ENCODE results near the gene RCCD1.
"Not testable (repeated sequence)": the region's sequence is repeated elsewhere in the genome, so short reads cannot be mapped to it uniquely, and the experiment has no call there.

Gene RCCD1

GRCh38 chr15:90954712-90955623 is at the start of gene RCCD1:
Gene RCCD1 (plus strand): TSS chr15:90954884. CDS start chr15:90956735, 1,851 bp downstream.
- DNase-seq (ENCODE audit: low read depth), result peak; percentile 95

DNA sequence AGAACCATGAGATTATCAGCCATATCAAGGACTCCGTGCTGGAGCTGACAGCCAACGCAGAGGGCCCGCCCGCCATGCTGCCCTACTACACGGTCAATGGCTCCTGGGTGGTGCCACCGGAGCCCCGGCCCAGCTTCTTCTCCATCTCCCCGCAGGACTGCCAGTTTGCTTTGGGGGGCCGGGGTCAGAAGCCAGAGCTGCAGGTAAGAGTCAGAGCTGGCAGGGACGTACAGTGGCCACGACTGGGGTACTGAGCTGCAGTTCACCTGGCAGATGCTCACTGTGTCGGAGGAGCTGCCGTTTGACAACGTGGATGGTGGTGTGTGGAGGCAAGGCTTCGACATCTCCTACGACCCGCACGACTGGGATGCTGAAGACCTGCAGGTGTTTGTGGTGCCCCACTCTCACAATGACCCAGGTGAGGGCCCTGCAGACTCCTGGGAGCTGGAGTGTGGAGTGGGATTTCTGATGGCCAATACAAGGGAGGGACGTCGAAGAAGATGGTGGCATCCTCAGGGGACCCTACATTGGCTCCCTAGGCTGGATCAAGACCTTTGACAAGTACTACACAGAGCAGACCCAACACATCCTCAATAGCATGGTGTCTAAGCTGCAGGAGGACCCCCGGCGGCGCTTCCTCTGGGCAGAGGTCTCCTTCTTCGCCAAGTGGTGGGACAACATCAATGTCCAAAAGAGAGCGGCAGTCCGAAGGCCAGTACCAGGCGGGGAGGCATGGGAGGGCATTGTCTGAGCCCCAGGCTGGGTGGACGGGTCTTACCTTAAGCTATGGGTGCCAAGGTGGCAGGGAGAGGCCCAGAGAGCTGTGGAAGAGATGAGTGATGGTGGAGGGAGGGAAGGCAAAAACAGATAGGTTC is 49.1 kb upstream of the RCCD1 start:
- no peak for DNase-seq (ENCODE audit: low read depth)

GRCh38 chr15:90906181-90906849 is 48.4 kb upstream of the RCCD1 start:
- DNase-seq (ENCODE audit: low read depth), result no peak

DNA sequence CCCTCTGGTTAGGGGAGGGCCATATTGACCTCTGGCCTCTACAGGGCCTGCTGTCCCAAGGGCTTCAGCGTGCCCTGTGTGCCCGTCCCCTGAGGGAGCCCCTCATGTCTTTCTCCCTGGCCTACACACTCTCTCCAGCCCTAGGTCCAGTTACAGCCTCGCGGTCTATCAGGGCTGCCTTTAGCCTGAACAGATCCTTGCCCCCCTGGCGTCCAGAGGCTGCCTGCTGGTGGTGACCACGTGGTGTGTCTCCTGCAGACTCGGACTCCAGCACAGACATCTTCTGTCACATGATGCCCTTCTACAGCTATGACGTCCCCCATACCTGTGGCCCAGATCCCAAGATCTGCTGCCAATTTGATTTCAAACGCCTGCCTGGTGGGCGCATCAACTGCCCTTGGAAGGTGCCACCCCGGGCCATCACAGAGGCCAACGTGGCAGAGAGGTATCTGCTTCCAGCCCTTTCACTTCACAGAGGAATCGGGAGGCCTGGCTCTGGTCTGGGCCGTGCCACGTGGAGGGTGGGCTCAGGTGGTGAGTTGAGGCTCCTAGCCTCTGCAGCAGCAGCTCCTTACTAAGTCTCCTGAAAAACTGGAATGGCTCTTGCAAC is 47.5 kb upstream of the RCCD1 start:
- no peak for DNase-seq (ENCODE audit: low read depth)

DNA sequence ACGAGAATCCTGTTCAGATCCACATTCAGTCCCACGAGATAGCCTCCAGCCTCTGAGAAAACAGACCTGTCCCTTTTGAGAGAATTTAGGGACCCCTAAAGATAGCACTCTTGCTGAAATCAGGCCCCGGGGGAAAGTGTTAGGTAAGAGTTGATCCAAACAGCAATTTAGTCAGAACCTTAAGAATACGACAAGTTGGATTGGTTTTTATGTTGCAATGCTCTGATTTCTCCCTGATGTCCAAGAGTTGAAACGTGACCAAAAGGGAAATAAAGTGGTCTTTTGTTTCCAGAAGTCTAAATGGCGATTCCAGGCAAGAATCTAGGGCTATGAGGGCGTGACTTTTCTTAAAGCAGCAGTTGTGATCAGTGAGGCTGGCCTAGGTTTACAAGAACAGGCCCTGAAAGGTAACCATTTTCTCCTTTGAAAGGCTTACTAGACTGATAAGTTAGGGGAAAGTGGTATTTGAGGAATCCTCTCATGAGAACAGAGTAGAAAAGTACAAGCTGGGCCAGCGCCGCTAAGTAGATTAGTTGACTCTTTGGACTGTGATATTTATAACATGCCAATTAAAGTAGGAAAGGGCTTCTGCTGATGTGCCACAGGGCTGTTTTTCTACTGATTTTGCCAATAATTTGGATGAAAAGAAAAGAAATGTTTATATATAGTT is 46.7 kb upstream of the RCCD1 start:
- DNase-seq (ENCODE audit: low read depth), result no peak

GRCh38 chr15:90909449-90909848 is 45.2 kb upstream of the RCCD1 start:
- not testable (repeated sequence) for DNase-seq (ENCODE audit: low read depth)

GRCh38 chr15:90909976-90910375 is 44.7 kb upstream of the RCCD1 start:
- no peak for DNase-seq (ENCODE audit: low read depth)

DNA sequence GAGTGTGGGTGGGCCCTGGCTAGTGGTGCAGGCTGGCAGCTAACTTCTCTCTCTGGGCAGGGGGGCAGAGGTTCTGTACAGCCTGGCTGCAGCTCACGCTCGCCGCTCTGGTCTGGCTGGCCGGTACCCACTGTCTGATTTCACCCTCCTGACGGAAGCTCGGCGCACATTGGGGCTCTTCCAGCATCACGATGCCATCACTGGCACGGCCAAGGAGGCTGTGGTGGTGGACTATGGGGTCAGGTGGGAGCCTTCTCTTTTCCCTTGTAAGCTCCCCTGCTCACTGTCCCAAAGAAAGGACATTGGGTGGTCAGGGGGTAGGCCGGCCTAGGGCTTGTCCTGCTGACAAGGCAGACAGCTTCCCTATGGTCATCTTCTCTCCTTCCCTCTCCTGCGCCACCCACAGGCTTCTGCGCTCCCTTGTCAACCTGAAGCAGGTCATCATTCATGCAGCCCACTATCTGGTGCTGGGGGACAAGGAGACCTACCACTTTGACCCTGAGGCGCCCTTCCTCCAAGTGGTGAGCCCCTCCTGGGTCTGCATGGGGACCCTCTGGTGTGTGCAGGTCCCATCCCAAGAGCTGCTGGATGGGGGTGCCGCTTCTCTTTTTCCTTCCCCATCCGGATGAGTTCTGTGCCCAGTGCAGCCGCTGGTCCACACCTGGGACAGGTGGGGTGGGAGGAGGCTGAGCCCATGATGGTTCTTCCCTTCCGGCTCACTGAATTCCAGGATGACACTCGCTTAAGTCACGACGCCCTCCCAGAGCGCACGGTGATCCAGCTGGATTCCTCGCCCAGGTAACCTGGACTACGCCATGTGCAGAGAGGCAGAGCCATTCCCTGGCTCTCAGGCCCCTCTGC is 44.0 kb upstream of the RCCD1 start:
- DNase-seq (ENCODE audit: low read depth), result no peak

DNA sequence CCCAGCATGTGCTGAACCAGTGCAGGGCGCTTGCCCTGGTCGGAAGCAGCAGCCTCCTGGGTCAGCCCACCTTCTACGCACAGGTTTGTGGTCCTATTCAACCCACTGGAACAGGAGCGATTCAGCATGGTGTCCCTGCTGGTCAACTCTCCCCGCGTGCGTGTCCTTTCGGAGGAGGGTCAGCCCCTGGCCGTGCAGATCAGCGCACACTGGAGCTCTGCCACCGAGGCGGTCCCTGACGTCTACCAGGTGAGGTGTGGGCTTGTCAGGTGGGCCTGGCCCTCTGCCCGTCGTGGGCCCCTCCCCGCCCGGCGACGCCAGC is 43.4 kb upstream of the RCCD1 start:
- DNase-seq (ENCODE audit: low read depth), result no peak

- no peak for DNase-seq (ENCODE audit: low read depth)
Measured at GRCh38 chr15:90911906-90912769, 42.5 kb upstream of the RCCD1 start.

DNA sequence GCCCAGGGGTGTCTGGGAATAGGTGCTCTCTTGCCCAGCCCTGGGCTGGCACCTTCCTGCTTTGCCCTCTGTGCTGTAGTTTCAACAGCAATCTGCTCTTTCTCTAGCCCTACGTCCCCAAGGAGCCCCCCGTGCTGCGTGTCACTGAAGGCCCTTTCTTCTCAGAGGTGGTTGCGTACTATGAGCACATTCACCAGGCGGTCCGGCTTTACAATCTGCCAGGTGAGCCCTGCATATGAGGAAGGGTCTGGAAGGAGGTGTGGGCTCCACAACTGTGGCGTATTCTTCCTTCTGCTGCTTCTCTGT is 42.0 kb upstream of the RCCD1 start:
- DNase-seq (ENCODE audit: low read depth), result no peak

DNA sequence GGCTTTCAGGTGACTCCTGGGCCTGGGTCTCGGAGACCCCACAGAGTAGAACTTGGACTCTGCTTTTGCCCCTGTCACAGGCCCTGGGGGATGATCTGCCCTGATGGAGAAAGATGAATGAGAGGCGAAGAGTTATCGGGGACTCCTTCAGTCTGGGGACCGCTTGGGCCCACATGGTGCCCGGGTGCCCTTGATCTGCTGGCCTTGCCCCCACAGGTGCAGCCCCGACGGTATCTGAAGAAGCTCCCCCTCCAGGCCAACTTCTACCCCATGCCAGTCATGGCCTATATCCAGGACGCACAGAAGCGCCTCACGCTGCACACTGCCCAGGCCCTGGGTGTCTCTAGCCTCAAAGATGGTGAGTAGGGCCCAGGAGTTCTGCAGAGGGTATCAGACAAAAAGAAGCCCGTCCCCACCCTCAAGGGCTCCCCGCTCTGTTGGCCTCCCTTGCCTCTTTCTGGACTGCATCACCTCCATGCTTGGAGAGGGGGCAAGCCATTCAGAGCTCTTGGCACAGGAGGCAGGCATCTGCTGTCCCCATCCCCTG is 41.2 kb upstream of the RCCD1 start:
- DNase-seq (ENCODE audit: low read depth), result no peak

DNA sequence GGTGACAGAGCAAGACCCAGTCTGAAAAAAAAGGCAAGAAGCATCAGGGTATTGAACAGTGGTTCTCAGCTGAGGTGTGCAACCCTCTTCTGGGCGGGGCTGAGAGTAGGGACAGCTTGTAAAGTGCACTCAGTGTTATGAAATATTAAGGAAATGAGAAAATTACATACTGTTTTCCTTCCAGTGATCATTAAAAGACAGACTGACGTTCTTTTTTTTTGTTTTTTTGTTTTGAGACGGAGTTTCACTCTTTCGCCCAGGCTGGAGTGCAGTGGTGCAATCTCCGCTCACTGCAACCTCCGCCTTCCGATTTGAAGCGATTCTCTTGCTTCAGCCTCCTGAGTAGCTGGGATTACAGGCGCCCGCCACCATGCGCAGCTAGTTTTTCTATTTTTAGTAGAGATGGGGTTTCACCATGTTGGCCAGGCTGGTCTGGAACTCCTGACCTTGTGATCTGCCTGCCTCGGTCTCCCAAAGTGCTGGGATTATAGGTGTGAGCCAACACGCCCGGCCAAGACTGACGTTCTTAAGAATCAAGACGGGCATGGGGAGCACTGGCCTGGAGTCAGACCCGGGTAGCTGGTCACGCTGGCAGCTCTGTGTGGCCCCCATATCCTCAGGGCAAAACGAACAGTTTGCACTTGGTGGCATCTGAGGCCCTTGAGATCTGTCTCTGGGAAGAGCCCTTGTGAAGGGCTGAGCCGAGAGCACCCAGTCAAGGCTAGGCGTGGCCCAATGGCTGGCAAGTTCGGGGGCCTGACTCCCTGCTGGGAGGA is 40.2 kb upstream of the RCCD1 start:
- no peak for DNase-seq (ENCODE audit: low read depth)

DNA sequence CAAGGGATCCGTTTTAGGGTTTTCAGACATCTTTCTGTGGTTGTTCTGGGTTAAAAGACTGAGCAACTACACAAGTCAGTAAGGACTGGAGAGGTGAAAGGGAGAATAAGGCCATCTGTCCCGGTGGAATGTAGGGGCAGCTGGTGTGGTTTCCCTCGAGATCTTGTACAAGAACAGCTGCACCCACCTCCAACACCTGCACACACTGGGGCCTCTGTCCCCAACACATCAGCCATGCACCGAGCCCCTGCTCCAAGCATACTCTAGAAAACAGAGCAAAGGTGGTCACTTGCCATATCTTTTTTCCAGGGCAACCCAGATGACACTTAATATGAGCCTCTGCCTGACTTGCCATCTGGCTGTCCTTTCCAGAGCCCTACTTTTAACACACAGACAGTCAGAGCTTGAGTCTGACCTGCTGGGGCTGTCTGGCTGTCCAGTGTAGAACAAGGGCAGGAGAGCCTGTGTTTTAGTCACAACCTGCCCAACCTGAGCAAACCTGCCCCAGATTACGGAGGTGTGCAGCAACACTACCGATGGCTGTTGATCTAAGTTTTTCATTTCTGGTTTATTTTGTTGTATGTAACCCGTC is 39.4 kb upstream of the RCCD1 start:
- DNase-seq (ENCODE audit: low read depth), result no peak

DNA sequence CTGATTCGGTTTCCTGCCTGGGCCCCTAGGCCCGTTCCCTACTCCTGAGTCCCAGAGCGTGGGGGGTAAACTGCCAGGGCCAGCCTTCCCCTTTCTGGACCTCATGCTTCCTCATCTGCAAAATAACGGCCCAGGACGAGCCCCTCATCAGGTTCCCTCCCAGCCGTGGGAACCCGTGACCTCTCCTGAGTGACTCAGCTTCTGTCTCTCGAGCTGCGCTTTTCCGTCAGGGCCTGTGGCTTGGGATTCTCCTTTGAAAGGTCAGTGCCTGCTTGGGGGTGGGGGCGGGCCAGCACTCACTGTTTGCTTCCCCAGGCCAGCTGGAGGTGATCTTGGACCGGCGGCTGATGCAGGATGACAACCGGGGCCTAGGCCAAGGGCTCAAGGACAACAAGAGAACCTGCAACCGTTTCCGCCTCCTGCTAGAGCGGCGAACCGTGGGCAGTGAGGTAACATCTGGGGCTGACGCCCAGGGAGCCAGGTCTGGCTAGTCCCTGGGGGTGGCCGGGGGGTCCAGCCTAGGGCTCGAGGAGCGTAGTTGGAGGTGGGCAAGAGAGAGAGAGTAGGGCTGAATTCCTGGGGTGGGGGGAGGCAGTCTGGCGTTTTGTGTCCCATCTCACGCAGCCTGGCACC is 38.8 kb upstream of the RCCD1 start:
- DNase-seq (ENCODE audit: low read depth), result no peak

DNA sequence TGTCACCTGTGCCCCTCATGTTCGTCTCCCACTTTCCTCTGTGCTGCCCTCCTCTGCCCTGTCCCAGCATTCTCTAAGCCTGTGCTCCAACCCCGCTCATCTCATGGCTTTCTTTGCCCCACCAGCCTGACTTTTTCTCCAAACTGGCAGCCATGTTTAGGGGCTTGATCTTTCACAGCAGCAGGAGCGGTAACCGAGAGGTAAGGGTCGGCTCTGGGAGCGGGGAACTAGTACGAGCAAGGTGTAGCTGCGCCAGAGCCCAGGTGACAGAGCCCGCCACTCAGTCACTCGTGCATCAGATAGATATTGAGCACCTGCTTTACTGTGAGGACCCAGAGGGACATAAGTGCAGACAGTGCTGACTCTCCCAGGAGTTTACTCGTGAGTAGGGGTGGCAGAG is 38.2 kb upstream of the RCCD1 start:
- no peak for DNase-seq (ENCODE audit: low read depth)

- DNase-seq (ENCODE audit: low read depth), result no peak
Measured at GRCh38 chr15:90917569-90917968, 37.1 kb upstream of the RCCD1 start.

Measured in HS-27A (cell line).